ENCODE data around the gene JADE3.

GRCh38 chrX:46954716-46955115 lies 42.5 kb downstream of the JADE3 start:
- TF ChIP-seq CTCF (optimal IDR thresholded peaks at IDR 0.05 in 1 of 3, IDR thresholded peaks at IDR 0.05 in 1 of 3, conservative IDR thresholded peaks at IDR 0.05 in 1 of 3; ENCODE audit: extremely low read depth in 1 of 3, insufficient read depth in 2 of 3, low read length in 3 of 3) (no peak), EZH2 (IDR thresholded peaks at IDR 0.05; ENCODE audit: low read length) (no peak)

Measured in keratinocyte (primary cell).